ENCODE results near the gene UGT1A1. TPM values are rescaled to one million over a fixed set of nuclear protein-coding genes. Genes with fewer than 3 reads are reported as not detected.

Gene UGT1A1
- total RNA-seq, 1 donor from 2014 or later, result not detected

- no peak for DNase-seq (ENCODE audit: extremely low read depth, low read depth, low spot score)
Measured at GRCh38 chr2:233756429-233757081, 3.5 kb upstream of the UGT1A1 start.

- no peak for DNase-seq (ENCODE audit: extremely low read depth, low read depth, low spot score)
Measured at GRCh38 chr2:233758141-233758540, 1.9 kb upstream of the UGT1A1 start.

GRCh38 chr2:233758849-233759248, 1.2 kb upstream of the UGT1A1 start:
- DNase-seq (ENCODE audit: extremely low read depth, low read depth, low spot score), result no peak

- no peak for DNase-seq (ENCODE audit: extremely low read depth, low read depth, low spot score)
Measured at GRCh38 chr2:233761040-233761769, 1.1 kb downstream of the UGT1A1 start.

GRCh38 chr2:233764264-233764663, 4.2 kb downstream of the UGT1A1 start:
- DNase-seq (ENCODE audit: extremely low read depth, low read depth, low spot score), result no peak

GRCh38 chr2:233764761-233765160, 4.7 kb downstream of the UGT1A1 start:
- no peak for DNase-seq (ENCODE audit: extremely low read depth, low read depth, low spot score)

GRCh38 chr2:233766416-233766815, 6.3 kb downstream of the UGT1A1 start:
- no peak for DNase-seq (ENCODE audit: extremely low read depth, low read depth, low spot score)

GRCh38 chr2:233768076-233768475, 8.0 kb downstream of the UGT1A1 start:
- no peak for DNase-seq (ENCODE audit: extremely low read depth, low read depth, low spot score)

- DNase-seq (ENCODE audit: extremely low read depth, low read depth, low spot score), result no peak
Measured at GRCh38 chr2:233769260-233769659, 9.2 kb downstream of the UGT1A1 start.

- no peak for DNase-seq (ENCODE audit: extremely low read depth, low read depth, low spot score)
Measured at GRCh38 chr2:233772153-233772552, 12.1 kb downstream of the UGT1A1 start.

GRCh38 chr2:233772583-233772982, 12.5 kb downstream of the UGT1A1 start:
- DNase-seq (ENCODE audit: extremely low read depth, low read depth, low spot score), result no peak

- DNase-seq (ENCODE audit: extremely low read depth, low read depth, low spot score), result no peak
Measured at GRCh38 chr2:233773854-233774253, 13.8 kb downstream of the UGT1A1 start.

- no peak for DNase-seq (ENCODE audit: extremely low read depth, low read depth, low spot score)
Measured at GRCh38 chr2:233775414-233775813, 15.3 kb downstream of the UGT1A1 start.

- no peak for DNase-seq (ENCODE audit: extremely low read depth, low read depth, low spot score)
Measured at GRCh38 chr2:233778030-233778429, 18.0 kb downstream of the UGT1A1 start, which contains the start of gene MROH2A. Gene MROH2A, plus strand, starts transcription at chr2:233778330. Its CDS starts 1,029 bp downstream, at chr2:233779359.

GRCh38 chr2:233779722-233780121, 19.7 kb downstream of the UGT1A1 start:
- DNase-seq (ENCODE audit: extremely low read depth, low read depth, low spot score), result no peak

GRCh38 chr2:233780771-233781170, 20.7 kb downstream of the UGT1A1 start:
- DNase-seq (ENCODE audit: extremely low read depth, low read depth, low spot score), result no peak

- DNase-seq (ENCODE audit: extremely low read depth, low read depth, low spot score), result no peak
Measured at GRCh38 chr2:233789554-233789953, 29.5 kb downstream of the UGT1A1 start.

- no peak for DNase-seq (ENCODE audit: extremely low read depth, low read depth, low spot score)
Measured at GRCh38 chr2:233791151-233791882, 31.2 kb downstream of the UGT1A1 start.

- DNase-seq (ENCODE audit: extremely low read depth, low read depth, low spot score), result no peak
Measured at GRCh38 chr2:233791883-233792329, 31.8 kb downstream of the UGT1A1 start.

- DNase-seq (ENCODE audit: extremely low read depth, low read depth, low spot score), result no peak
Measured at GRCh38 chr2:233792720-233793119, 32.6 kb downstream of the UGT1A1 start.

GRCh38 chr2:233793465-233794127, 33.5 kb downstream of the UGT1A1 start:
- DNase-seq (ENCODE audit: extremely low read depth, low read depth, low spot score), result no peak

All from glomerular endothelial cell (primary cell).